Nephron progenitor cell (in vitro differentiated cells): ENCODE data around the gene PFDN1.

Experiments
- DNase-seq: peaks from one replicate; pipeline ENCODE4 v3.0.0; 2021
- H3K27ac Mint-ChIP-seq: 2 replicates; pipeline ENCODE4 v1.8.0; 2021; ENCODE audit warnings: mild to moderate bottlenecking, moderate library complexity, mixed read lengths
- H3K27me3 Mint-ChIP-seq: 2 replicates; pipeline ENCODE4 v1.8.0; 2021; ENCODE audit warnings: mild to moderate bottlenecking, low read depth, mixed read lengths; ENCODE audit not compliant: poor library complexity
- H3K36me3 Mint-ChIP-seq: 2 replicates; pipeline ENCODE4 v1.8.0; 2021; ENCODE audit warnings: low read depth, mixed read lengths
- H3K4me1 Mint-ChIP-seq: 2 replicates; pipeline ENCODE4 v1.8.0; 2021; ENCODE audit warnings: mixed read lengths
- H3K4me3 Mint-ChIP-seq: 2 replicates; pipeline ENCODE4 v1.8.0; 2021; ENCODE audit warnings: mild to moderate bottlenecking, moderate library complexity, mixed read lengths
- H3K9me3 Mint-ChIP-seq: 2 replicates; pipeline ENCODE4 v1.8.0; 2021; ENCODE audit warnings: mild to moderate bottlenecking, moderate library complexity, mixed read lengths
- CTCF ChIP-seq: fragments of 200-600 bp; sonication (generic); IDR thresholded peaks from 2 replicates; pipeline ENCODE4 v1.5.0; 2021; ENCODE audit warnings: antibody characterized with exemption

Gene PFDN1

GRCh38 chr5:140302786-140303639 is at the start of gene PFDN1:
Gene PFDN1, minus strand, starts transcription at chr5:140303101. Its CDS starts 28 bp downstream, at chr5:140303073.
- Mint-ChIP-seq H3K9me3 (no peaks in the 10 kb centered on the region), H3K27ac (peak within 1 kb of the TSS; percentile 99)

GRCh38 chr5:140351609-140352334 is 48.9 kb upstream of the PFDN1 start:
- DNase-seq = peak; percentile 63
- peak; percentile 88 for TF ChIP-seq CTCF
- Mint-ChIP-seq H3K36me3 (no peaks in the 10 kb centered on the region), H3K9me3 (no peaks in the 10 kb centered on the region), H3K27me3 (peaks cover 55% of the 10 kb centered on the region), H3K4me1 (peaks cover 7% of the 10 kb centered on the region), H3K4me3 (no peak overlapping the region), H3K27ac (no peak overlapping the region)

More at GRCh38 chr5:140302786-140303639, at the start of gene PFDN1:
- Mint-ChIP-seq H3K4me1 (peaks cover 34% of the 10 kb centered on the region), H3K36me3 (peaks cover 16% of the 10 kb centered on the region), H3K27me3 (peaks cover 20% of the 10 kb centered on the region), H3K4me3 (peak within 1 kb of the TSS; percentile 98)
- TF ChIP-seq CTCF = no peak
- peak; percentile 94 for DNase-seq

- Mint-ChIP-seq H3K27me3 (peaks cover 74% of the 10 kb centered on the region), H3K36me3 (no peaks in the 10 kb centered on the region), H3K4me3 (no peak overlapping the region), H3K27ac (peak overlapping the region; percentile 46), H3K4me1 (peaks cover 16% of the 10 kb centered on the region), H3K9me3 (no peaks in the 10 kb centered on the region)
- DNase-seq = no peak
- no peak for TF ChIP-seq CTCF
Observed at GRCh38 chr5:140349244-140349643, 46.3 kb upstream of the PFDN1 start.

- H3K4me3 Mint-ChIP-seq = no peak overlapping the region
- no peak for DNase-seq
- TF ChIP-seq CTCF = no peak
- H3K4me1 Mint-ChIP-seq = peaks cover 16% of the 10 kb centered on the region
- H3K9me3 Mint-ChIP-seq = no peaks in the 10 kb centered on the region
- H3K36me3 Mint-ChIP-seq = no peaks in the 10 kb centered on the region
- H3K27ac Mint-ChIP-seq = no peak overlapping the region
- peaks cover 71% of the 10 kb centered on the region for H3K27me3 Mint-ChIP-seq
Observed at GRCh38 chr5:140348104-140348503, 45.2 kb upstream of the PFDN1 start.

- no peak for TF ChIP-seq CTCF
- DNase-seq = no peak
- H3K36me3 Mint-ChIP-seq = no peaks in the 10 kb centered on the region
- peaks cover 16% of the 10 kb centered on the region for H3K4me1 Mint-ChIP-seq
- peaks cover 71% of the 10 kb centered on the region for H3K27me3 Mint-ChIP-seq
- no peaks in the 10 kb centered on the region for H3K9me3 Mint-ChIP-seq
- H3K27ac Mint-ChIP-seq = no peak overlapping the region
- peak overlapping the region; percentile 80 for H3K4me3 Mint-ChIP-seq
Observed at GRCh38 chr5:140347360-140347759, 44.5 kb upstream of the PFDN1 start.
